C4-2B (cell line): ENCODE measurements around the gene PITPNM3.

Source experiments
- CTCF ChIP-seq: fragments of 450-650 bp; conservative IDR thresholded peaks from 2 replicates; pipeline ENCODE4 v1.5.1; 2017; ENCODE audit warnings: mild to moderate bottlenecking
- ZFX ChIP-seq: fragments of 450-650 bp; IDR thresholded peaks from 2 replicates; pipeline ENCODE4 v1.6.1; 2017

- no peak for TF ChIP-seq CTCF
- TF ChIP-seq ZFX = no peak
Measured at GRCh38 chr17:6461246-6461645, 95.1 kb downstream of the PITPNM3 start.
